ENCODE results near the gene PRDM16.

Gene PRDM16

GRCh38 chr1:3348196-3348865 lies 279.3 kb downstream of the PRDM16 start:
- DNase-seq (ENCODE audit: low read depth) = no peak
- no peak for TF ChIP-seq CTCF (IDR thresholded peaks at IDR 0.05; ENCODE audit: low read depth, low read length, missing control alignments)
- no peak overlapping the region for H3K4me3 ChIP-seq (ENCODE audit: low read depth, low read length)

GRCh38 chr1:3349161-3349967 lies 280.4 kb downstream of the PRDM16 start:
- DNase-seq (ENCODE audit: low read depth) = no peak
- no peak for TF ChIP-seq CTCF (IDR thresholded peaks at IDR 0.05; ENCODE audit: low read depth, low read length, missing control alignments)
- no peak overlapping the region for H3K4me3 ChIP-seq (ENCODE audit: low read depth, low read length)

DNA sequence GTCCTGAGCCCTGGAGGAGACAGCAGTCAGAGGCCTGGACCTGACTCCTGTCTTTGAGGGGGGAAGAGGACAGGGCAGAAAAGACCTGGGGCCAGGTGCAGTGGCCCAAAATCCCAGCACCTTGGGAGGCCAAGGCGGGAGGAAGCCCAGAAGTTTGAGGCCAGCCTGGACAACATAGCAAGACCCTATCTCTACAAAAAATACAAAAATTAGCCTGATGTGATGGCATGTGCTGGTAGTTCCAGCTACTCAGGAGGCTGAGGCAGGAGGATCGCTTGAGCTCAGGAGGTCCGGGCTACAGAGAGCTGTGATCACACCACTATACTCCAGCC lies 280.9 kb downstream of the PRDM16 start:
- no peak overlapping the region for H3K4me3 ChIP-seq (ENCODE audit: low read depth, low read length)
- DNase-seq (ENCODE audit: low read depth) = no peak
- no peak for TF ChIP-seq CTCF (IDR thresholded peaks at IDR 0.05; ENCODE audit: low read depth, low read length, missing control alignments)

- TF ChIP-seq CTCF (IDR thresholded peaks at IDR 0.05; ENCODE audit: low read depth, low read length, missing control alignments) = no peak
- DNase-seq (ENCODE audit: low read depth) = no peak
- no peak overlapping the region for H3K4me3 ChIP-seq (ENCODE audit: low read depth, low read length)
Observed at GRCh38 chr1:3350506-3351261, 281.7 kb downstream of the PRDM16 start.

DNA sequence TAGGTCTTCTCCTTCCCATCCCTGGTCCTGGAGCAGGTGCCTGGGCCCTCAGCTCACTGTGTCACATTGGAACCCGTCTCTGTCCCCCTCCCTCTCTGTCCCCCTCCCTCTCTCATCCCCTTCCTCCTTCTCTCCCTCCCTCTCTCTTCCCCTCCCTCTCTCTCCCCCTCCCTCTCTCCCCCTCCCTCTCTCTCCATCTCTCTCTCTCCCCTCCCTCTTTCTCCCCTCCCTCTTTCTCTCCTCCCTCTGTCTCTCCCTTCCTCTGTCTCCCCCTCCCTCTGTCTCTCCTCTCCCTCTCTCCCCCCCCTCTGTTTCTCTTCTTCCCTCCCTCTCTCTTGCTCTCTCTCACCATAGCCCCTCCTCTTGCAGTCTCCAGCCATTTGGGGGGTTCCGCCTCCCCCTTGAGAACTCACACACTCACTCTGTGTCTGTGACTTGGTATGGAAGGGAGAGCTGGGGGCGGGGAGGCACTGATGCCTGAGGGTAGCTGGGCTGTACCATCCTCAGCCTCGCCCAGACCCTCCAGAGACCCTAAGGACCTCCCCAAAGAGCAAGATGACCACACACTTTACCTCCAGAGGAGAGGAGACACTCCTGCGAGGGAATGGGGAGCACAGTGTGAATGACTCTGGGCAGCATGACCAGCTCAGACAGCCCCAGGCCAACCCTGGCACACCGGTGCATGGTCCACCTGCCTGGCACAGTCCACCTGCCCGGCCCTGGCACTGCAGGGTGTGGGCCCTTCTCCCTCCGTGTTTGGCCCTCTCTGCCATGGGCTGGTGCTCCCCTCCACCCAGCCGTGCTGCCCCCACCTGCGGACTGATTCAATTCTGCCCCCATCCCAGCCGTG lies 282.7 kb downstream of the PRDM16 start:
- H3K4me3 ChIP-seq (ENCODE audit: low read depth, low read length) = no peak overlapping the region
- DNase-seq (ENCODE audit: low read depth) = no peak
- TF ChIP-seq CTCF (IDR thresholded peaks at IDR 0.05; ENCODE audit: low read depth, low read length, missing control alignments) = no peak

- TF ChIP-seq CTCF (IDR thresholded peaks at IDR 0.05; ENCODE audit: low read depth, low read length, missing control alignments) = no peak
- no peak overlapping the region for H3K4me3 ChIP-seq (ENCODE audit: low read depth, low read length)
Observed at GRCh38 chr1:3352299-3352951, 283.4 kb downstream of the PRDM16 start.

More at GRCh38 chr1:3352299-3352951, 283.4 kb downstream of the PRDM16 start:
- DNase-seq (ENCODE audit: low read depth) = no peak
